Fibroblast of lung (primary cell): ENCODE data around the gene LETMD1.

Source experiments
- EZH2 ChIP-seq: IDR thresholded peaks from 2 replicates; pipeline ENCODE4 v1.5.1; 2012; ENCODE audit warnings: low read length, control low read depth, mild to moderate bottlenecking; ENCODE audit errors: missing control alignments
- TF ChIP-seq, protein P1 (sequence below), 2 donors: IDR thresholded peaks in 1 of 2; conservative IDR thresholded peaks in 1 of 2; 1 replicate in 1 of 2; 2 replicates in 1 of 2; pipeline ENCODE4 v1.5.1; 2011 to 2012; ENCODE audit warnings: low read length in 2 of 2, control low read depth in 1 of 2, inconsistent platforms in 1 of 2, low read depth in 1 of 2, mild to moderate bottlenecking in 1 of 2

DNA sequence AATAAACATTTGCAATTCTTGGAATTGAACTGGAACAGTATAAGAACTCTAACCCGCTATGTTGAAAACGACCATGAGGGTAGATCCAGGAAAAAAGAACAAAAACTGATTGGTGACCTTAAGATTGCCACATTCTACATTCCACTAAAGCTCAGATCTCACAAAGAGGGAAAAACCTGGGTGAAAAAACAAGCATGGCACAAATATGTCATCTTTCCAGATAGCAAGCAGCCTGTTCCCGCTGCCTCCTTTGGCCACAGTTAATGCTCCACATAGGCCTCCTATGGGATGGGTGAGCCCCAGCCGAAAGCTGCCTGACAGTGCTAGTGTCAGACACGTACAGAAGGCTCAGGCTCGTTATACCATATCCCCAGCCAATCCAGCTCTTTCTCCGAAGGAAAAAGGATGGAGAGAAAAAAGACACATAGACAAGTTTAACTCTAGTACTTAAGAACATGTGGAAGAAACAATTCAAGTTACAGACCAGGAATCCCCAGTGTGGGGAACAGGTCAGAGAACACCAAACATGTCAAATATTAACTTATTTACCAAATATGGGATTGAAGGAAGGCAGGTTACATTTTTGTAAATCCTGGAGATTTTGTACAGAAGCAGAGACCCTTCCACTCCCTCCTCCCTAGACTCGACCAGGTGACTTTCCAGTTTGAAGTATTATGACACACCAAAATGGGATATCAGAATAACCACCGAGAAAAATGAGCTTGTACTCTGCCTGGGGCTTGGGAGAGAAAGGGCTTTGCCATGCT, 14.7 kb downstream of the LETMD1 start:
- TF ChIP-seq, protein P1, sequence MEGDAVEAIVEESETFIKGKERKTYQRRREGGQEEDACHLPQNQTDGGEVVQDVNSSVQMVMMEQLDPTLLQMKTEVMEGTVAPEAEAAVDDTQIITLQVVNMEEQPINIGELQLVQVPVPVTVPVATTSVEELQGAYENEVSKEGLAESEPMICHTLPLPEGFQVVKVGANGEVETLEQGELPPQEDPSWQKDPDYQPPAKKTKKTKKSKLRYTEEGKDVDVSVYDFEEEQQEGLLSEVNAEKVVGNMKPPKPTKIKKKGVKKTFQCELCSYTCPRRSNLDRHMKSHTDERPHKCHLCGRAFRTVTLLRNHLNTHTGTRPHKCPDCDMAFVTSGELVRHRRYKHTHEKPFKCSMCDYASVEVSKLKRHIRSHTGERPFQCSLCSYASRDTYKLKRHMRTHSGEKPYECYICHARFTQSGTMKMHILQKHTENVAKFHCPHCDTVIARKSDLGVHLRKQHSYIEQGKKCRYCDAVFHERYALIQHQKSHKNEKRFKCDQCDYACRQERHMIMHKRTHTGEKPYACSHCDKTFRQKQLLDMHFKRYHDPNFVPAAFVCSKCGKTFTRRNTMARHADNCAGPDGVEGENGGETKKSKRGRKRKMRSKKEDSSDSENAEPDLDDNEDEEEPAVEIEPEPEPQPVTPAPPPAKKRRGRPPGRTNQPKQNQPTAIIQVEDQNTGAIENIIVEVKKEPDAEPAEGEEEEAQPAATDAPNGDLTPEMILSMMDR (conservative IDR thresholded peaks at IDR 0.05 in 1 of 2, IDR thresholded peaks at IDR 0.05 in 1 of 2; ENCODE audit: low read depth in 1 of 2, low read length in 2 of 2), result no peak
- TF ChIP-seq EZH2, result no peak
